ENCODE measurements around the gene SH3RF1. TPM values are rescaled to one million over a fixed set of nuclear protein-coding genes. Genes with fewer than 3 reads are reported as not detected.

The SH3RF1 gene
- total and polyA plus RNA-seq, 2 of the 13 experiments (the other 11 are each of a cell fraction or from before 2014, with no cell fraction given): 3.1 to 3.2 TPM

GRCh38 chr4:169268951-169269760 lies 1.6 kb downstream of the SH3RF1 start (continued):
- TF ChIP-seq AHDC1 (CRISPR knock-in tag; IDR thresholded peaks at IDR 0.05; ENCODE audit: borderline replicate concordance) (peak; percentile 61; the same call in 1 of the 2 replicates), HCFC1 (IDR thresholded peaks at IDR 0.05; ENCODE audit: low read depth, low read length) (no peak), PHF5A (CRISPR knock-in tag; IDR thresholded peaks at IDR 0.05; ENCODE audit: low read depth, unreplicated experiment) (no peak), BRCA1 (CRISPR knock-in tag; IDR thresholded peaks at IDR 0.05) (no peak), PAWR (CRISPR knock-in tag; IDR thresholded peaks at IDR 0.05; ENCODE audit: borderline replicate concordance) (no peak), WIZ (CRISPR knock-in tag; IDR thresholded peaks at IDR 0.05) (no peak), ZNF740 (CRISPR knock-in tag; IDR thresholded peaks at IDR 0.05) (no peak), SNAPC4 (CRISPR knock-in tag; IDR thresholded peaks at IDR 0.05) (no peak), ZNF646 (CRISPR knock-in tag; IDR thresholded peaks at IDR 0.05) (no peak)

Measured in HepG2 (cell line).